Measurements from ENCODE around the gene COLEC11. TPM values are rescaled to one million over a fixed set of nuclear protein-coding genes. Genes with fewer than 3 reads are reported as not detected.
"Not testable (repeated sequence)": the region's sequence is repeated elsewhere in the genome, so short reads cannot be mapped to it uniquely, and the experiment has no call there.

Gene COLEC11
- total and polyA plus RNA-seq, 12 donors: 16.8 to 155 (median 69.3) TPM

DNA sequence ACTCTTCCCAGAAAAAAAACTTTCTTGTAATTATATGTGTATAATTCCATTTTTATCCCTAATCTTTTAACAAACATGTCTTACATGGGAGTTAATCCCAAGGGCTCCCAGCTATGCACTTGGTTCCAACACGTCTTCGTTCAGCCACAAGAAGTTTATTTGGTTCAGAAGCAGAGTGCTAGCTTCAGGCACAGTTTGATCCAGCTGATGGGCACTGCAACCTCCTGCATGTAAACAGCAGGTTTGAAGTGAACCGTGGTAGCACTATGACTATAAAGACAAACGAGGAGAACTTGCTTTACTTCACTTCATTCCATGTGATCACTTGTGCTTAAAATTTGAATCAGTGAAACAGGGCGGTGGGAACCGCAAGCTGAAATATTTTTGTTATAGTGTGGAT, 29.8 kb upstream of the COLEC11 start:
- no peaks in the 10 kb centered on the region for H3K9me3 ChIP-seq (replicated peaks in 1 of 3)
- H3K4me1 ChIP-seq (replicated peaks in 1 of 2): no peaks in the 10 kb centered on the region
- H3K27ac ChIP-seq: no peak overlapping the region
- H3K4me3 ChIP-seq: no peak overlapping the region
- TF ChIP-seq POLR2A (IDR thresholded peaks at IDR 0.05): no peak
- TF ChIP-seq, protein P1, sequence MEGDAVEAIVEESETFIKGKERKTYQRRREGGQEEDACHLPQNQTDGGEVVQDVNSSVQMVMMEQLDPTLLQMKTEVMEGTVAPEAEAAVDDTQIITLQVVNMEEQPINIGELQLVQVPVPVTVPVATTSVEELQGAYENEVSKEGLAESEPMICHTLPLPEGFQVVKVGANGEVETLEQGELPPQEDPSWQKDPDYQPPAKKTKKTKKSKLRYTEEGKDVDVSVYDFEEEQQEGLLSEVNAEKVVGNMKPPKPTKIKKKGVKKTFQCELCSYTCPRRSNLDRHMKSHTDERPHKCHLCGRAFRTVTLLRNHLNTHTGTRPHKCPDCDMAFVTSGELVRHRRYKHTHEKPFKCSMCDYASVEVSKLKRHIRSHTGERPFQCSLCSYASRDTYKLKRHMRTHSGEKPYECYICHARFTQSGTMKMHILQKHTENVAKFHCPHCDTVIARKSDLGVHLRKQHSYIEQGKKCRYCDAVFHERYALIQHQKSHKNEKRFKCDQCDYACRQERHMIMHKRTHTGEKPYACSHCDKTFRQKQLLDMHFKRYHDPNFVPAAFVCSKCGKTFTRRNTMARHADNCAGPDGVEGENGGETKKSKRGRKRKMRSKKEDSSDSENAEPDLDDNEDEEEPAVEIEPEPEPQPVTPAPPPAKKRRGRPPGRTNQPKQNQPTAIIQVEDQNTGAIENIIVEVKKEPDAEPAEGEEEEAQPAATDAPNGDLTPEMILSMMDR (IDR thresholded peaks at IDR 0.05): no peak
- WGBS, 4 donors: 74 to 89% (median 83%) methylated on average over 6 of the region's 6 CpGs
- H3K27me3 ChIP-seq: no peaks in the 10 kb centered on the region
- no peak for DNase-seq
- intact Hi-C loops (cut with DNase I): no loop called here
- H3K36me3 ChIP-seq (replicated peaks in 1 of 2): no peaks in the 10 kb centered on the region

DNA sequence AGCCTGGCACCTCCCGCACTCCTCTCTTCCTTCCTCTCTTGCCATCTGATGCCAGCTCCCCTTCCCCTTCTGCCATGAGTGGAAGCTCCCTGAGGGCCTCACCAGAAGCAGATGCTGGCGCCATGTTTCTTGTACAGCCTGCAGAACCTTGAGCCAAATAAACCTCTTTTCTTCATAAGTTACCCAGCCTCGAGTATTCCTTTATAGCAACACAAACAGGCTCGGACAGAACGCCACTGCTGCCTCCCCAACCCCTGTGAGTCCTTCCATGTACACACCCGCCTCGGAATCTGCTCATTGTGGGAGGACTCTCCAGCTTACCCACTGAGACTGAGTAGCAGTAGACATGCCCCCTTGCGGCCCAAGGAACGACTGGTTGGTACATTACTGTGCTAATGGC, 28.1 kb upstream of the COLEC11 start:
- intact Hi-C loops (cut with DNase I): no loop called here
- H3K9me3 ChIP-seq (replicated peaks in 1 of 3): no peaks in the 10 kb centered on the region
- WGBS, 4 donors: 91 to 99% (median 94%) methylated on average over 9 of the region's 9 CpGs
- no peaks in the 10 kb centered on the region for H3K4me1 ChIP-seq (replicated peaks in 1 of 2)
- no peak for DNase-seq
- H3K4me3 ChIP-seq: no peak overlapping the region
- no peaks in the 10 kb centered on the region for H3K27me3 ChIP-seq
- H3K36me3 ChIP-seq (replicated peaks in 1 of 2): no peaks in the 10 kb centered on the region
- no peak for TF ChIP-seq POLR2A (IDR thresholded peaks at IDR 0.05)
- TF ChIP-seq, protein P1 (IDR thresholded peaks at IDR 0.05): no peak
- no peak overlapping the region for H3K27ac ChIP-seq

DNA sequence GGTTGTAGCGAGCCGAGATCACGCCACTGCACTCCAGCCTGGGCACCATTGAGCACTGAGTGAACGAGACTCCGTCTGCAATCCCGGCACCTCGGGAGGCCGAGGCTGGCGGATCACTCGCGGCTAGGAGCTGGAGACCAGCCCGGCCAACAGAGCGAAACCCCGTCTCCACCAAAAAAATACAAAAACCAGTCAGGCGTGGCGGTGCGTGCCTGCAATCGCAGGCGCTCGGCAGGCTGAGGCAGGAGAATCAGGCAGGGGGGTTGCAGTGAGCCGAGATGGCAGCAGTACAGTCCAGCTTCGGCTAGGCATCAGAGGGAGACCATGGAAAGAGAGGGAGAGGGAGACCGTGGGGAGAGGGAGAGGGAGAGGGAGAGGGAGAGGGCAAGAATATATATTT, 25.3 kb upstream of the COLEC11 start:
- intact Hi-C loops (cut with DNase I): loop anchor here in 1 of 2 donors (5.0 kb wide), 1 partner anchor 52 kb away; the partner anchor contains the start of gene ADI1
- not testable (repeated sequence) for H3K4me1 ChIP-seq (replicated peaks in 1 of 2); H3K9me3 ChIP-seq (replicated peaks in 1 of 3); H3K4me3 ChIP-seq; DNase-seq; H3K36me3 ChIP-seq (replicated peaks in 1 of 2); H3K27ac ChIP-seq; H3K27me3 ChIP-seq
- WGBS, 4 donors: 90 to 92% (median 91%) methylated on average over 12 to 19 of the region's 23 CpGs

DNA sequence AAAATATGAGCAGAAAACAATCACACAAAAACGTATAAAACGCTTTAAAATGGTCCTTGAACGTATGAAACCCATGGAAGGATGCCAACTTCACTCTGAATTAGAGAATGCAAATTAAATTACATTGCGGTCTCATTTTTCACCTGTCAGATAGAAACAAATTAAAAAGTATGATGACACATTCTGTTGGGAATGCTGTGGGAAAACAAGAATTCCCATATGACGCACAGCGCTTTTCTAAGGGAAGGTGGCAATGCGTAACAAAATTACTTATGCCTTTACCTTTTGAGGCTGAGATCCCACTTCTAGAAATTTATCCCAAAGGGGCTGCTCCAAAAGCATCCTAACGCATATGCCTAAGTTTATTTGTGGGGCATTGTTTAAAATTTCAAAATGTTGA, 23.6 kb upstream of the COLEC11 start:
- H3K27ac ChIP-seq: no peak overlapping the region
- intact Hi-C loops (cut with DNase I): loop anchor here in 1 of 2 donors (5.0 kb wide), 1 partner anchor 54 kb away; the partner anchor contains the start of gene ADI1
- no peak for TF ChIP-seq POLR2A (IDR thresholded peaks at IDR 0.05)
- TF ChIP-seq, protein P1 (IDR thresholded peaks at IDR 0.05): no peak
- WGBS, 4 donors: 72 to 82% (median 77%) methylated on average over 8 of the region's 8 CpGs
- H3K27me3 ChIP-seq: no peaks in the 10 kb centered on the region
- H3K4me1 ChIP-seq (replicated peaks in 1 of 2): peaks cover 0 to 6% of the 10 kb centered on the region in 2 donors
- H3K36me3 ChIP-seq (replicated peaks in 1 of 2): no peaks in the 10 kb centered on the region
- no peak overlapping the region for H3K4me3 ChIP-seq
- no peaks in the 10 kb centered on the region for H3K9me3 ChIP-seq (replicated peaks in 1 of 3)
- DNase-seq: no peak

DNA sequence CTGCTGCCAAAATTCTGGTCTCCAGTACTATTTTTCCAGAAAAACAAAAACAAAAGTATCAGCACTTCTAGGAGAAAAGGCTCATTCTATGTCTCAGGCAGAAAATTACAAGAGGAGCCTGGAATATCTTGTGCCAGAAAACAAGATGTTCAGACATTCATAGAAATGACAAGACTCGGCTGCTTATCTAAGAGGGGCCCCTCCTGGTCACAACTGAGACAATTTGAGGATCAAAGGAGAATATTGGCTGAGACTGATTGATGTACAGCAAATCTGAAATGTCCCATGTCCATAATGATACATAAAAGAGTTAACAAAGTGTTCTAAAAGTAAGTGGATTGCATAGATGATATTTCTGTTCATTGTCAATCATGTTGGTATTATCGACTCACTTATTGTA, 22.3 kb upstream of the COLEC11 start:
- intact Hi-C loops (cut with DNase I): loop anchor here in 1 of 2 donors (5.0 kb wide), 1 partner anchor 55 kb away; the partner anchor contains the start of gene ADI1
- Histone ChIP-seq H3K4me3 (no peak overlapping the region), H3K4me1 (replicated peaks in 1 of 2) (peaks cover 4 to 19% of the 10 kb centered on the region in 2 donors), H3K27ac (no peak overlapping the region), H3K9me3 (replicated peaks in 1 of 3) (no peaks in the 10 kb centered on the region), H3K27me3 (no peaks in the 10 kb centered on the region), H3K36me3 (replicated peaks in 1 of 2) (peaks cover 0 to 13% of the 10 kb centered on the region in 2 donors)
- TF ChIP-seq POLR2A (IDR thresholded peaks at IDR 0.05): no peak
- TF ChIP-seq, protein P1 (IDR thresholded peaks at IDR 0.05): no peak
- WGBS, 4 donors: 52 to 70% (median 65%) methylated on average over 2 of the region's 2 CpGs
- DNase-seq: no peak

Measured in adrenal gland (tissue), 12 donors.